Loucy (cell line): ENCODE measurements around the gene ATXN7L1.
"Not testable (repeated sequence)": the region's sequence is repeated elsewhere in the genome, so short reads cannot be mapped to it uniquely, and the experiment has no call there.

Experiments
- H2AFZ ChIP-seq: fragments of 200-600 bp; sonication (generic); 2 replicates; pipeline ENCODE4 v1.6.0; 2016; ENCODE audit warnings: antibody characterized with exemption, mild to moderate bottlenecking, low read length, moderate library complexity
- H3F3A ChIP-seq: fragments of 200-600 bp; 2 replicates; pipeline ENCODE4 v1.6.0; 2016; ENCODE audit warnings: antibody characterized with exemption, low read depth, mild to moderate bottlenecking
- H3K27me3 ChIP-seq: fragments of 200-600 bp; sonication (generic); 2 replicates; pipeline ENCODE4 v1.6.1; 2014; ENCODE audit warnings: low read length, mild to moderate bottlenecking; ENCODE audit not compliant: insufficient read depth, poor library complexity, severe bottlenecking
- H3K36me3 ChIP-seq: fragments of 200-600 bp; sonication (generic); 2 replicates; pipeline ENCODE4 v1.6.1; 2016; ENCODE audit warnings: low read length; ENCODE audit not compliant: insufficient read depth
- H3K4me1 ChIP-seq: fragments of 200-600 bp; sonication (generic); 2 replicates; pipeline ENCODE4 v1.5.1; 2014; ENCODE audit warnings: low read length, mild to moderate bottlenecking; ENCODE audit not compliant: insufficient read depth, poor library complexity, severe bottlenecking
- H3K4me2 ChIP-seq: fragments of 200-600 bp; sonication (generic); 2 replicates; pipeline ENCODE4 v1.6.0; 2014; ENCODE audit warnings: antibody characterized with exemption, low read length, low read depth, mild to moderate bottlenecking; ENCODE audit not compliant: poor library complexity, severe bottlenecking
- H3K4me3 ChIP-seq: fragments of 200-600 bp; sonication (generic); 2 replicates; pipeline ENCODE4 v1.5.1; 2014; ENCODE audit warnings: low read length, mild to moderate bottlenecking, mixed read lengths; ENCODE audit not compliant: poor library complexity, severe bottlenecking
- H3K79me2 ChIP-seq: fragments of 200-600 bp; sonication (generic); 2 replicates; pipeline ENCODE4 v1.6.1; 2014; ENCODE audit warnings: low read length; ENCODE audit not compliant: insufficient read depth
- H3K9ac ChIP-seq: fragments of 200-600 bp; sonication (generic); 2 replicates; pipeline ENCODE4 v1.6.0; 2014; ENCODE audit warnings: mild to moderate bottlenecking, low read depth, low read length, moderate library complexity; ENCODE audit not compliant: poor library complexity, severe bottlenecking
- H3K9me2 ChIP-seq: fragments of 200-600 bp; sonication (generic); replicated peaks from 2 replicates; pipeline ENCODE4 v1.6.1; 2016; ENCODE audit warnings: low read depth, low read length, mixed read lengths
- H3K9me3 ChIP-seq: fragments of 200-600 bp; sonication (generic); 2 replicates; pipeline ENCODE4 v1.6.1; 2014; ENCODE audit warnings: mild to moderate bottlenecking, antibody characterized with exemption, low read length, low read depth; ENCODE audit not compliant: insufficient read depth
- H4K20me1 ChIP-seq: fragments of 200-600 bp; sonication (generic); 2 replicates; pipeline ENCODE4 v1.6.0; 2014; ENCODE audit warnings: antibody characterized with exemption, low read length, mild to moderate bottlenecking; ENCODE audit not compliant: insufficient read depth, poor library complexity, severe bottlenecking
- EZH2phosphoT487 ChIP-seq: fragments of 200-600 bp; IDR thresholded peaks from 2 replicates; pipeline ENCODE4 v1.6.1; 2018; ENCODE audit warnings: antibody characterized with exemption, mild to moderate bottlenecking, moderate library complexity, borderline replicate concordance
- TF ChIP-seq, protein P1 (sequence below): fragments of 200-600 bp; sonication (generic); conservative IDR thresholded peaks from 2 replicates; pipeline ENCODE4 v1.5.1; 2014; ENCODE audit warnings: mild to moderate bottlenecking, antibody characterized with exemption, low read length

The ATXN7L1 gene

DNA sequence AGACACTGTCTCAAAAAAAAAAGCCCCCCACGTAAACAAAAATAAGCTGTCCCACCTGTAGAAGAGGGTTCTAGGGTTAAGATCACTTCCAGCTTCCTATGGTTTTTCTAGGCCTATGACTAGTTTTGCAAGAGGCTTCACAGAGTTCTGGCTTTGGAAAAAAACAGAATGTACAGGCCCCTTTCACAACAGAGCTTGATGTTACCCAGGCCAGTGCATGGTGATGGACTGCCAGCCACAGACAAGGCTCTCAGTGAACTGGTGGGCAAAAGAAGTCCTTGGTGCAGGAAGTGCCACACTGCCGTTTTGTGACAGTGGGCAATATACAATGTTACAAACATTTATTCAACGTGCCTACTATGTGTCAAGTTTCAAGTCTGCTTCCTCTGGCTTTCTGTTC lies 276.8 kb downstream of the ATXN7L1 start:
- TF ChIP-seq EZH2phosphoT487: no peak
- TF ChIP-seq, protein P1, sequence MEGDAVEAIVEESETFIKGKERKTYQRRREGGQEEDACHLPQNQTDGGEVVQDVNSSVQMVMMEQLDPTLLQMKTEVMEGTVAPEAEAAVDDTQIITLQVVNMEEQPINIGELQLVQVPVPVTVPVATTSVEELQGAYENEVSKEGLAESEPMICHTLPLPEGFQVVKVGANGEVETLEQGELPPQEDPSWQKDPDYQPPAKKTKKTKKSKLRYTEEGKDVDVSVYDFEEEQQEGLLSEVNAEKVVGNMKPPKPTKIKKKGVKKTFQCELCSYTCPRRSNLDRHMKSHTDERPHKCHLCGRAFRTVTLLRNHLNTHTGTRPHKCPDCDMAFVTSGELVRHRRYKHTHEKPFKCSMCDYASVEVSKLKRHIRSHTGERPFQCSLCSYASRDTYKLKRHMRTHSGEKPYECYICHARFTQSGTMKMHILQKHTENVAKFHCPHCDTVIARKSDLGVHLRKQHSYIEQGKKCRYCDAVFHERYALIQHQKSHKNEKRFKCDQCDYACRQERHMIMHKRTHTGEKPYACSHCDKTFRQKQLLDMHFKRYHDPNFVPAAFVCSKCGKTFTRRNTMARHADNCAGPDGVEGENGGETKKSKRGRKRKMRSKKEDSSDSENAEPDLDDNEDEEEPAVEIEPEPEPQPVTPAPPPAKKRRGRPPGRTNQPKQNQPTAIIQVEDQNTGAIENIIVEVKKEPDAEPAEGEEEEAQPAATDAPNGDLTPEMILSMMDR: no peak
- no peaks in the 10 kb centered on the region for H3F3A ChIP-seq
- no peak overlapping the region for H3K4me2 ChIP-seq

DNA sequence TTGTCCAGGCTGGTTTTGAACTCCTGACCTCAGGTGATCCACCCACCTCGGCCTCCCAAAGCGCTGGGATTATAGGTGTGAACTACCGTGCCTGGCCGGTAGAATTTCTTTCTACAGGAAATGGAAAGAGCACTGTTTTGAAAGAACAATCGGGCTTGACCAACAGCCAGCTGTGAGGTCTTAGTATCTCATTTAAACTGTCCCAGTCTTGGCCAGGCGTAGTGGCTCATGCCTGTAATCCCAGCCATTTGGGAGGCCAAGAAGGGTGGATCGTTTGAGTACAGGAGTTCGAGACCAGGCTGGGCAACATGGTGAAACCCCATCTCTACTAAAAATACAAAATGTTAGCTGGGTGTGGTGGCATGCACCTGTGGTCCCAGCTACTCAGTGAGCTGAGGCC lies 277.3 kb downstream of the ATXN7L1 start:
- not testable (repeated sequence) for H2AFZ ChIP-seq, H3K9me3 ChIP-seq, H3F3A ChIP-seq, H4K20me1 ChIP-seq, H3K36me3 ChIP-seq, H3K4me2 ChIP-seq, H3K4me1 ChIP-seq, H3K27me3 ChIP-seq, H3K79me2 ChIP-seq, H3K9me2 ChIP-seq, H3K4me3 ChIP-seq, H3K9ac ChIP-seq

More for the DNA sequence above, 276.8 kb downstream of the ATXN7L1 start:
- no peaks in the 10 kb centered on the region for H4K20me1 ChIP-seq
- H3K9me3 ChIP-seq: no peaks in the 10 kb centered on the region
- H3K79me2 ChIP-seq: no peaks in the 10 kb centered on the region
- H3K36me3 ChIP-seq: no peaks in the 10 kb centered on the region
- H3K9ac ChIP-seq: no peak overlapping the region
- H3K9me2 ChIP-seq: no peaks in the 10 kb centered on the region
- H3K4me3 ChIP-seq: no peak overlapping the region
- no peak overlapping the region for H2AFZ ChIP-seq
- H3K4me1 ChIP-seq: no peaks in the 10 kb centered on the region
- H3K27me3 ChIP-seq: no peaks in the 10 kb centered on the region

DNA sequence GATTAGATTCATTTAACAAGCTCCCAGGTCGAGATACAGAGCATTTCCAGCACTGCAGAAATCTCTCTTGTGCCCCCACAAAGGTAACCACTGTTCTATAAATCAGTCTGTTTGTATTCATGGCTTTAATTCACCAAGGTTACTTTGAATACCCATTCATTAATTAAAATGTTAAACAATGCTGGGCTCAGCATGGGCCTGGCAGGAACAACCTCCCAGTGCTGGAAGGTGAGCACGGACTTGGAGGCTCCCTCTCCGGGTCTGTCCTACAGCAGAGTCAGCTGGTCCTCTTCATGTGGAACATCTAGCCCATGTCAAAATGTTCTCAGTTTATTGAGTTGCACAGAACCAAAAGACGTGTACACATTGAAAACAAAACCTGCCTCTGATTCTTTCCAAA lies 279.5 kb downstream of the ATXN7L1 start:
- Histone ChIP-seq H3K9me2 (no peaks in the 10 kb centered on the region), H3K36me3 (no peaks in the 10 kb centered on the region)
- TF ChIP-seq EZH2phosphoT487: no peak
- TF ChIP-seq, protein P1: no peak

DNA sequence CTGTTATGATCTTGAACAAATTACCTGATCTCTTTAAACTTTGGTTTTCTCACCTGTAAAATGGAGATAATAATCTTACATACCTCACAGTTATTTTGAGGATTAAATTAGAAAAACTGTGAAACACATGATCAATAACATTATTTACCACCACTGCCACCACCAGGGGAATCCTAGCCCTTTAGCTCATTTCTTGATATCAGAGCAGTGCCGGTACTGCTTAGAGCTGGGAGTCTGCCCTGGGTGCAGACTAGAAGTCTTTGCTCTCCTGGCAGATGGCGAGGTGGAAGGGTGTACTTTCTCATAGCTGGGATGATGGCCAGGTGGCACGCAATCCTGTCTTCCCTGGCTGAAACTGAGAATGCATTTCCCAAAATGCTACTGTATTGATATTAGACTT lies 282.4 kb downstream of the ATXN7L1 start:
- H3K4me1 ChIP-seq: no peaks in the 10 kb centered on the region
- no peaks in the 10 kb centered on the region for H3F3A ChIP-seq
- no peak overlapping the region for H2AFZ ChIP-seq
- TF ChIP-seq, protein P1: peak; percentile 17; the same call in 1 of the 2 replicates
- TF ChIP-seq EZH2phosphoT487: no peak
- no peak overlapping the region for H3K4me2 ChIP-seq
- H3K9me2 ChIP-seq: no peaks in the 10 kb centered on the region
- no peaks in the 10 kb centered on the region for H3K27me3 ChIP-seq
- no peak overlapping the region for H3K4me3 ChIP-seq
- H3K36me3 ChIP-seq: no peaks in the 10 kb centered on the region
- no peak overlapping the region for H3K9ac ChIP-seq
- no peaks in the 10 kb centered on the region for H4K20me1 ChIP-seq
- H3K9me3 ChIP-seq: no peaks in the 10 kb centered on the region
- H3K79me2 ChIP-seq: no peaks in the 10 kb centered on the region

More for the DNA sequence above, 279.5 kb downstream of the ATXN7L1 start:
- Histone ChIP-seq H3K4me1 (no peaks in the 10 kb centered on the region), H4K20me1 (no peaks in the 10 kb centered on the region), H2AFZ (no peak overlapping the region), H3K27me3 (no peaks in the 10 kb centered on the region), H3F3A (no peaks in the 10 kb centered on the region), H3K79me2 (no peaks in the 10 kb centered on the region), H3K9me3 (no peaks in the 10 kb centered on the region), H3K4me3 (no peak overlapping the region), H3K4me2 (no peak overlapping the region), H3K9ac (no peak overlapping the region)
